Mucosa of descending colon (tissue), 3 donors: ENCODE data around the gene ACP2. TPM values are rescaled to one million over a fixed set of nuclear protein-coding genes. Genes with fewer than 3 reads are reported as not detected.
A peak's percentile ranks its signal among the peaks of the same experiment; 100 is the strongest.

Source experiments
- ATAC-seq: fragments of 200-7000 bp; cut with Tn5 transposase; one replicate; pipeline ENCODE4 v1.9.1; 2020; ENCODE audit warnings: mild to moderate bottlenecking, moderate library complexity
- DNase-seq, 3 donors: peaks; one replicate each; pipeline ENCODE4 v3.0.0-alpha.2; 2020
- H3K36me3 ChIP-seq: fragments of 200-600 bp; one replicate; pipeline ENCODE4 v1.8.0; 2021; ENCODE audit warnings: low read depth, mild to moderate bottlenecking
- H3K4me1 ChIP-seq: fragments of 200-600 bp; one replicate; pipeline ENCODE4 v1.8.0; 2021; ENCODE audit warnings: low read depth, mild to moderate bottlenecking
- H3K4me3 ChIP-seq: fragments of 200-600 bp; one replicate; pipeline ENCODE4 v1.8.0; 2021; ENCODE audit warnings: mild to moderate bottlenecking
- H3K9me3 ChIP-seq: fragments of 200-600 bp; one replicate; pipeline ENCODE4 v1.8.0; 2021; ENCODE audit warnings: mild to moderate bottlenecking
- CTCF ChIP-seq: fragments of 200-600 bp; IDR thresholded peaks from one replicate; pipeline ENCODE4 v1.8.0; 2022; ENCODE audit warnings: antibody characterized with exemption, mild to moderate bottlenecking
- intact Hi-C, 2 donors: fragments of 100-400 bp; cut with DNase I in 1 of 2; cut with micrococcal nuclease in 1 of 2; formaldehyde crosslinking; loops; one replicate each; pipeline versions ENCODE4 v1.11.0 to v1.11.1; 2022; cut with DNase I, micrococcal nuclease
- total RNA-seq, 3 donors: library from RNA; stranded (reverse); fragmentation: NEBNext Ultra II Directional in 2 of 3; extraction: Animal tissue kit (Norgen Biotek cat#: 25700) in 2 of 3; gene quantifications; one replicate each; pipeline versions ENCODE4 v1.2.1 to v1.2.4, GENCODE V29; 2021 to 2023
- donor health status: DM: no; HTN: no; CAD: no; lungs with moderate emphysema.
- donor health status: DM: no; HTN: no; CAD: no.
- donor health status: DM: no; HTN: yes; CAD: no.

ACP2 gene
- total RNA-seq, 3 donors from 2014 or later, result 42.6 to 53.8 (median 51.1) TPM

GRCh38 chr11:47222696-47223095 lies 25.9 kb downstream of the ACP2 start:
- ATAC-seq (no peak), DNase-seq (no peak)
- no peak overlapping the region for H3K4me3 ChIP-seq
- H3K9me3 ChIP-seq, result no peaks in the 10 kb centered on the region
- intact Hi-C loops, result no loop called here
- no peaks in the 10 kb centered on the region for H3K36me3 ChIP-seq
- H3K4me1 ChIP-seq, result no peaks in the 10 kb centered on the region
- no peak for TF ChIP-seq CTCF

GRCh38 chr11:47220401-47220821 lies 28.2 kb downstream of the ACP2 start:
- TF ChIP-seq CTCF, result no peak
- H3K9me3 ChIP-seq, result no peaks in the 10 kb centered on the region
- intact Hi-C loops, result no loop called here
- no peaks in the 10 kb centered on the region for H3K36me3 ChIP-seq
- no peak overlapping the region for H3K4me3 ChIP-seq
- H3K4me1 ChIP-seq, result peaks cover 17% of the 10 kb centered on the region
- peak; percentile 29 for ATAC-seq
- no peak for DNase-seq

- H3K4me1 ChIP-seq, result peaks cover 17% of the 10 kb centered on the region
- DNase-seq (peak; percentile 58 to 78 (median 76)), ATAC-seq (peak; percentile 28)
- H3K36me3 ChIP-seq, result no peaks in the 10 kb centered on the region
- intact Hi-C loops, result loop anchor here in 1 of 2 donors (5.0 kb wide), 1 partner anchor 41 kb away; the partner anchor contains the start of gene NR1H3
- no peak overlapping the region for H3K4me3 ChIP-seq
- H3K9me3 ChIP-seq, result no peaks in the 10 kb centered on the region
- TF ChIP-seq CTCF, result no peak
Observed at GRCh38 chr11:47216121-47216798, 32.4 kb downstream of the ACP2 start.

GRCh38 chr11:47215366-47215910 lies 33.2 kb downstream of the ACP2 start:
- intact Hi-C loops, result loop anchor here in 1 of 2 donors (5.0 kb wide), 1 partner anchor 42 kb away; the partner anchor contains the start of gene NR1H3
- TF ChIP-seq CTCF, result no peak
- H3K9me3 ChIP-seq, result no peaks in the 10 kb centered on the region
- H3K4me1 ChIP-seq, result peaks cover 17% of the 10 kb centered on the region
- DNase-seq, result no peak
- H3K4me3 ChIP-seq, result peak overlapping the region; percentile 46
- H3K36me3 ChIP-seq, result no peaks in the 10 kb centered on the region
- no peak for ATAC-seq

- Histone ChIP-seq H3K4me3 (peak overlapping the region; percentile 46), H3K9me3 (no peaks in the 10 kb centered on the region), H3K4me1 (peaks cover 17% of the 10 kb centered on the region), H3K36me3 (no peaks in the 10 kb centered on the region)
- peak; percentile 87 for ATAC-seq
- no peak for TF ChIP-seq CTCF
- peak; percentile 93 to 96 (median 94) for DNase-seq
- intact Hi-C loops, result no loop called here
Observed at GRCh38 chr11:47213950-47214565, 34.6 kb downstream of the ACP2 start.
